Gastrocnemius medialis (tissue), 4 donors: Measurements from ENCODE around the gene ARHGAP12. TPM values are rescaled to one million over a fixed set of nuclear protein-coding genes. Genes with fewer than 3 reads are reported as not detected.

Experiments
- ATAC-seq, 2 donors: fragments of 150-250 bp; one replicate each; pipeline ENCODE4 v1.9.1; 2016
- DNase-seq, 2 donors: peaks; one replicate each; pipeline ENCODE4 v3.0.0-alpha.2; 2019
- H3K27ac ChIP-seq, 4 donors: fragments of 200-600 bp; sonication (generic); 1 replicate in 1 of 4; 2 replicates in 3 of 4; pipeline ENCODE4 v1.5.1; 2016 to 2018; ENCODE audit warnings: mild to moderate bottlenecking in 2 of 4, moderate library complexity in 1 of 4
- H3K27me3 ChIP-seq, 3 donors: fragments of 200-600 bp; sonication (generic) in 2 of 3; 1 replicate in 1 of 3; 2 replicates in 2 of 3; pipeline versions ENCODE4 v1.5.1 to v1.6.0; 2016 to 2019; ENCODE audit warnings: mild to moderate bottlenecking in 1 of 3, moderate library complexity in 1 of 3
- H3K36me3 ChIP-seq, 2 donors: fragments of 200-600 bp; sonication (generic) in 1 of 2; one replicate each; pipeline ENCODE4 v1.5.1; 2017 to 2018
- H3K4me1 ChIP-seq, 2 donors: fragments of 200-600 bp; sonication (generic) in 1 of 2; one replicate each; pipeline ENCODE4 v1.5.1; 2016 to 2017; ENCODE audit warnings: mild to moderate bottlenecking in 2 of 2
- H3K4me3 ChIP-seq, 4 donors: fragments of 200-600 bp; sonication (generic) in 3 of 4; 1 replicate in 1 of 4; 2 replicates in 3 of 4; pipeline ENCODE4 v1.5.1; 2016 to 2019; ENCODE audit warnings: mild to moderate bottlenecking in 2 of 4
- H3K9me3 ChIP-seq, 3 donors: fragments of 200-600 bp; sonication (generic) in 2 of 3; 1 replicate in 1 of 3; 2 replicates in 2 of 3; pipeline ENCODE4 v1.5.1; 2016 to 2019
- CTCF ChIP-seq, 5 experiments: fragments of 450-650 bp in 3 of 5; fragments of 200-600 bp in 2 of 5; sonication (generic) in 2 of 5; IDR thresholded peaks in 4 of 5; conservative IDR thresholded peaks in 1 of 5; 1 replicate in 4 of 5; 2 replicates in 1 of 5; pipeline ENCODE4 v1.5.1; 2016 to 2019; ENCODE audit warnings: antibody characterized with exemption in 5 of 5, mild to moderate bottlenecking in 3 of 5, moderate library complexity in 3 of 5
- POLR2A ChIP-seq, 2 donors: fragments of 450-650 bp; IDR thresholded peaks; one replicate each; pipeline ENCODE4 v1.6.1; 2017; ENCODE audit warnings: antibody characterized with exemption in 2 of 2, mild to moderate bottlenecking in 2 of 2, moderate library complexity in 2 of 2
- in situ Hi-C, 4 donors: fragments of 200-750 bp; cut with MboI; loops; one replicate each; pipeline versions ENCODE4 v1.15.0 to v1.8.0; 2017; ENCODE audit warnings: low sequenced_read_pairs in 4 of 4
- intact Hi-C: fragments of 100-400 bp; cut with DNase I; formaldehyde crosslinking; loops from one replicate; pipeline ENCODE4 v1.15.1; 2023; ENCODE audit warnings: low total_unique reads
- total RNA-seq, 4 donors: library from RNA; depleted of rRNA; stranded (reverse); fragments of >200 nt; gene quantifications; one replicate each; pipeline versions ENCODE4 v1.1.0 to v1.2.3, GENCODE V29; 2016

ARHGAP12 gene
- total RNA-seq, 4 donors from 2014 or later: 17.0 to 34.3 (median 21.6) TPM

- no peak for ATAC-seq
- no peak for DNase-seq
- Histone ChIP-seq H3K4me1 (peaks cover 3 to 4% of the 10 kb centered on the region in 2 donors), H3K36me3 (no peaks in the 10 kb centered on the region), H3K4me3 (no peak overlapping the region), H3K9me3 (no peaks in the 10 kb centered on the region), H3K27ac (no peak overlapping the region), H3K27me3 (no peaks in the 10 kb centered on the region)
- intact Hi-C loops (loop anchor here (10.0 kb wide), 1 partner anchor 886 kb away; the partner anchor contains the start of gene ZNF438), in situ Hi-C loops (no loop called here)
- no peak for TF ChIP-seq POLR2A (IDR thresholded peaks at IDR 0.05)
- no peak for TF ChIP-seq CTCF (IDR thresholded peaks at IDR 0.05 in 4 of 5, conservative IDR thresholded peaks at IDR 0.05 in 1 of 5)
Measured at GRCh38 chr10:31921031-31921430, 7.6 kb downstream of the ARHGAP12 start.

GRCh38 chr10:31920538-31920937, 8.1 kb downstream of the ARHGAP12 start:
- no peaks in the 10 kb centered on the region for H3K9me3 ChIP-seq
- no peaks in the 10 kb centered on the region for H3K27me3 ChIP-seq
- no peak for ATAC-seq
- H3K4me1 ChIP-seq: peaks cover 0 to 4% of the 10 kb centered on the region in 2 donors
- no peak for TF ChIP-seq CTCF (IDR thresholded peaks at IDR 0.05 in 4 of 5, conservative IDR thresholded peaks at IDR 0.05 in 1 of 5)
- TF ChIP-seq POLR2A (IDR thresholded peaks at IDR 0.05): no peak
- no peak overlapping the region for H3K27ac ChIP-seq
- H3K4me3 ChIP-seq: no peak overlapping the region
- DNase-seq: no peak
- H3K36me3 ChIP-seq: no peaks in the 10 kb centered on the region
- in situ Hi-C loops (no loop called here), intact Hi-C loops (loop anchor here (10.0 kb wide), 1 partner anchor 886 kb away; the partner anchor contains the start of gene ZNF438)

- Histone ChIP-seq H3K4me1 (peaks cover 4% of the 10 kb centered on the region in 2 donors), H3K4me3 (no peak overlapping the region), H3K36me3 (no peaks in the 10 kb centered on the region), H3K27ac (no peak overlapping the region), H3K27me3 (no peaks in the 10 kb centered on the region), H3K9me3 (no peaks in the 10 kb centered on the region)
- ATAC-seq (no peak), DNase-seq (no peak)
- intact Hi-C loops (no loop called here), in situ Hi-C loops (no loop called here)
- TF ChIP-seq CTCF (IDR thresholded peaks at IDR 0.05 in 4 of 5, conservative IDR thresholded peaks at IDR 0.05 in 1 of 5) (no peak), POLR2A (IDR thresholded peaks at IDR 0.05) (no peak)
Measured at GRCh38 chr10:31918671-31919409, 9.8 kb downstream of the ARHGAP12 start.

- Histone ChIP-seq H3K27me3 (no peaks in the 10 kb centered on the region), H3K27ac (no peak overlapping the region), H3K36me3 (no peaks in the 10 kb centered on the region), H3K4me3 (no peak overlapping the region), H3K4me1 (peaks cover 25 to 30% of the 10 kb centered on the region in 2 donors), H3K9me3 (no peaks in the 10 kb centered on the region)
- in situ Hi-C loops (no loop called here), intact Hi-C loops (no loop called here)
- DNase-seq: no peak
- TF ChIP-seq POLR2A (IDR thresholded peaks at IDR 0.05) (no peak), CTCF (IDR thresholded peaks at IDR 0.05 in 4 of 5, conservative IDR thresholded peaks at IDR 0.05 in 1 of 5) (no peak)
- no peak for ATAC-seq
Measured at GRCh38 chr10:31914370-31914769, 14.3 kb downstream of the ARHGAP12 start.
